Skeletal muscle satellite cell (primary cell): ENCODE measurements around the gene TLCD5.

Experiments
- H3K27me3 ChIP-seq: 2 replicates; pipeline ENCODE4 v1.7.0; 2013; ENCODE audit warnings: low read length; ENCODE audit not compliant: control insufficient read depth, insufficient read depth
- H3K36me3 ChIP-seq: 2 replicates; pipeline ENCODE4 v1.7.0; 2013; ENCODE audit warnings: mild to moderate bottlenecking, control low read depth, low read length; ENCODE audit not compliant: insufficient read depth
- H3K4me1 ChIP-seq: 2 replicates; pipeline ENCODE4 v1.7.0; 2013; ENCODE audit warnings: low read length; ENCODE audit not compliant: control insufficient read depth, insufficient read depth
- H3K4me2 ChIP-seq: 2 replicates; pipeline ENCODE4 v1.7.0; 2013; ENCODE audit warnings: mild to moderate bottlenecking, low read length
- H3K4me3 ChIP-seq: 2 replicates; pipeline ENCODE4 v1.7.0; 2013; ENCODE audit warnings: low read length
- H3K9ac ChIP-seq: 2 replicates; pipeline ENCODE4 v1.7.0; 2013; ENCODE audit warnings: mild to moderate bottlenecking, low read depth, low read length, moderate library complexity
- H3K9me3 ChIP-seq: replicated peaks from 2 replicates; pipeline ENCODE4 v1.7.0; 2013; ENCODE audit warnings: mild to moderate bottlenecking, control low read depth, low read length

TLCD5 gene

GRCh38 chr11:120294096-120294495 lies 31.0 kb upstream of the TLCD5 start:
- Histone ChIP-seq H3K4me2 (no peak overlapping the region), H3K36me3 (no peaks in the 10 kb centered on the region), H3K9ac (no peak overlapping the region), H3K4me1 (no peaks in the 10 kb centered on the region), H3K9me3 (no peaks in the 10 kb centered on the region), H3K27me3 (peaks cover 84% of the 10 kb centered on the region), H3K4me3 (no peak overlapping the region)

- no peak overlapping the region for H3K9ac ChIP-seq
- H3K9me3 ChIP-seq: no peaks in the 10 kb centered on the region
- no peaks in the 10 kb centered on the region for H3K36me3 ChIP-seq
- no peak overlapping the region for H3K4me2 ChIP-seq
- no peaks in the 10 kb centered on the region for H3K4me1 ChIP-seq
- H3K27me3 ChIP-seq: peaks cover 82% of the 10 kb centered on the region
- no peak overlapping the region for H3K4me3 ChIP-seq
Observed at GRCh38 chr11:120295099-120295498, 30.0 kb upstream of the TLCD5 start.

- Histone ChIP-seq H3K4me3 (no peak overlapping the region), H3K27me3 (peaks cover 78% of the 10 kb centered on the region)
Observed at GRCh38 chr11:120296554-120296953, 28.5 kb upstream of the TLCD5 start.

GRCh38 chr11:120298461-120298860 lies 26.6 kb upstream of the TLCD5 start:
- Histone ChIP-seq H3K36me3 (no peaks in the 10 kb centered on the region), H3K27me3 (peaks cover 70% of the 10 kb centered on the region), H3K9ac (no peak overlapping the region), H3K4me3 (no peak overlapping the region), H3K4me2 (no peak overlapping the region), H3K9me3 (no peaks in the 10 kb centered on the region), H3K4me1 (no peaks in the 10 kb centered on the region)

More at GRCh38 chr11:120296554-120296953, 28.5 kb upstream of the TLCD5 start:
- H3K9me3 ChIP-seq: no peaks in the 10 kb centered on the region
- no peak overlapping the region for H3K9ac ChIP-seq
- H3K4me1 ChIP-seq: no peaks in the 10 kb centered on the region
- H3K36me3 ChIP-seq: no peaks in the 10 kb centered on the region
- no peak overlapping the region for H3K4me2 ChIP-seq

GRCh38 chr11:120302001-120302805 lies 22.9 kb upstream of the TLCD5 start:
- no peaks in the 10 kb centered on the region for H3K9me3 ChIP-seq
- no peaks in the 10 kb centered on the region for H3K36me3 ChIP-seq
- no peak overlapping the region for H3K4me2 ChIP-seq
- H3K27me3 ChIP-seq: peaks cover 37% of the 10 kb centered on the region
- no peak overlapping the region for H3K9ac ChIP-seq
- peaks cover 14% of the 10 kb centered on the region for H3K4me1 ChIP-seq
- no peak overlapping the region for H3K4me3 ChIP-seq

GRCh38 chr11:120303004-120303637 lies 22.0 kb upstream of the TLCD5 start:
- no peak overlapping the region for H3K4me3 ChIP-seq
- peaks cover 14% of the 10 kb centered on the region for H3K4me1 ChIP-seq
- no peak overlapping the region for H3K9ac ChIP-seq
- peaks cover 32% of the 10 kb centered on the region for H3K27me3 ChIP-seq
- no peaks in the 10 kb centered on the region for H3K9me3 ChIP-seq
- no peaks in the 10 kb centered on the region for H3K36me3 ChIP-seq
- no peak overlapping the region for H3K4me2 ChIP-seq

GRCh38 chr11:120304526-120304925 lies 20.6 kb upstream of the TLCD5 start:
- Histone ChIP-seq H3K36me3 (no peaks in the 10 kb centered on the region), H3K9ac (no peak overlapping the region), H3K4me2 (no peak overlapping the region), H3K4me1 (peaks cover 14% of the 10 kb centered on the region), H3K9me3 (no peaks in the 10 kb centered on the region), H3K27me3 (peaks cover 23% of the 10 kb centered on the region), H3K4me3 (no peak overlapping the region)

GRCh38 chr11:120305286-120305685 lies 19.8 kb upstream of the TLCD5 start:
- Histone ChIP-seq H3K36me3 (no peaks in the 10 kb centered on the region), H3K4me1 (peaks cover 14% of the 10 kb centered on the region), H3K9ac (no peak overlapping the region), H3K4me3 (no peak overlapping the region), H3K4me2 (no peak overlapping the region), H3K27me3 (peaks cover 27% of the 10 kb centered on the region), H3K9me3 (no peaks in the 10 kb centered on the region)

- H3K4me3 ChIP-seq: no peak overlapping the region
- H3K4me2 ChIP-seq: no peak overlapping the region
- H3K4me1 ChIP-seq: peaks cover 14% of the 10 kb centered on the region
- H3K9me3 ChIP-seq: no peaks in the 10 kb centered on the region
- no peak overlapping the region for H3K9ac ChIP-seq
- no peaks in the 10 kb centered on the region for H3K36me3 ChIP-seq
- peaks cover 33% of the 10 kb centered on the region for H3K27me3 ChIP-seq
Observed at GRCh38 chr11:120306519-120307242, 18.4 kb upstream of the TLCD5 start.

- H3K4me2 ChIP-seq: no peak overlapping the region
- H3K36me3 ChIP-seq: no peaks in the 10 kb centered on the region
- no peaks in the 10 kb centered on the region for H3K9me3 ChIP-seq
- no peak overlapping the region for H3K4me3 ChIP-seq
- H3K27me3 ChIP-seq: peaks cover 30% of the 10 kb centered on the region
- peaks cover 14% of the 10 kb centered on the region for H3K4me1 ChIP-seq
- H3K9ac ChIP-seq: no peak overlapping the region
Observed at GRCh38 chr11:120307476-120307875, 17.6 kb upstream of the TLCD5 start.

GRCh38 chr11:120308081-120308480 lies 17.0 kb upstream of the TLCD5 start:
- H3K9me3 ChIP-seq: no peaks in the 10 kb centered on the region
- H3K4me3 ChIP-seq: no peak overlapping the region
- H3K9ac ChIP-seq: no peak overlapping the region
- H3K4me1 ChIP-seq: peaks cover 14% of the 10 kb centered on the region
- H3K4me2 ChIP-seq: no peak overlapping the region
- no peaks in the 10 kb centered on the region for H3K36me3 ChIP-seq
- H3K27me3 ChIP-seq: peaks cover 32% of the 10 kb centered on the region
